ENCODE measurements around the gene PKDREJ. TPM values are rescaled to one million over a fixed set of nuclear protein-coding genes. Genes with fewer than 3 reads are reported as not detected.

PKDREJ gene
- total RNA-seq, result under 0.01 TPM

GRCh38 chr22:46263216-46263590 lies at the start of gene PKDREJ:
PKDREJ (minus strand) TSS chr22:46263343; CDS start chr22:46263322, 21 bp downstream.

GRCh38 chr22:46296257-46297150 lies 33.4 kb upstream of the PKDREJ start, which contains the start of gene GTSE1:
GTSE1 (plus strand) TSS chr22:46296870; CDS start chr22:46297401, 531 bp downstream.

GRCh38 chr22:46267431-46268279 lies 4.5 kb upstream of the PKDREJ start, which contains the start of gene TTC38:
TTC38 (plus strand) TSS chr22:46268008; CDS start chr22:46268040, 32 bp downstream.

GRCh38 chr22:46250035-46250782 lies 12.9 kb downstream of the PKDREJ start, which contains the start of gene CDPF1:
CDPF1 (minus strand) TSS chr22:46250293; CDS start chr22:46248284, 2,009 bp downstream.

Other genes starting within 250 kb of the PKDREJ start
- 9.7 TPM for gene PPARA, start 112.8 kb downstream of the PKDREJ start, total RNA-seq
- gene CDPF1, start 13.1 kb downstream of the PKDREJ start, total RNA-seq, result 10.6 TPM
- 13.8 TPM for gene TTC38, start 4.7 kb upstream of the PKDREJ start, total RNA-seq
- 3.0 TPM for gene GTSE1, start 33.5 kb upstream of the PKDREJ start, total RNA-seq
- 25.4 TPM for gene TRMU, start 72.4 kb upstream of the PKDREJ start, total RNA-seq